HG02759 (cell line): Measurements from ENCODE around the gene SURF2.
"Not testable (repeated sequence)": the region's sequence is repeated elsewhere in the genome, so short reads cannot be mapped to it uniquely, and the experiment has no call there.

Source experiments
- ATAC-seq: cut with Tn5 transposase; IDR thresholded peaks from one replicate; pipeline ENCODE4 v1.9.1; 2021; ENCODE audit warnings: mild to moderate bottlenecking, moderate library complexity; ENCODE audit not compliant: unreplicated experiment

SURF2 gene

GRCh38 chr9:133375724-133376654, 19.6 kb downstream of the SURF2 start, which contains the start of the genes STKLD1 and SURF4:
Gene STKLD1, plus strand, starts transcription at chr9:133376366. Its CDS starts 108 bp downstream, at chr9:133376474.
Gene SURF4, minus strand, starts transcription at chr9:133376060. Its CDS starts 91 bp downstream, at chr9:133375969.
- peak; percentile 89 for ATAC-seq

- not testable (repeated sequence) for ATAC-seq
Observed at GRCh38 chr9:133377280-133377679, 20.9 kb downstream of the SURF2 start.

GRCh38 chr9:133377721-133378216, 21.4 kb downstream of the SURF2 start:
- ATAC-seq: no peak

- ATAC-seq: no peak
Observed at GRCh38 chr9:133378408-133378962, 22.1 kb downstream of the SURF2 start.

GRCh38 chr9:133379153-133380086, 23.1 kb downstream of the SURF2 start:
- no peak for ATAC-seq

- ATAC-seq: no peak
Observed at GRCh38 chr9:133380734-133381133, 24.4 kb downstream of the SURF2 start.

GRCh38 chr9:133382507-133383141, 26.3 kb downstream of the SURF2 start:
- no peak for ATAC-seq

GRCh38 chr9:133383438-133383837, 27.1 kb downstream of the SURF2 start:
- ATAC-seq: no peak

GRCh38 chr9:133384736-133385321, 28.5 kb downstream of the SURF2 start:
- no peak for ATAC-seq

GRCh38 chr9:133385452-133385851, 29.1 kb downstream of the SURF2 start:
- ATAC-seq: no peak

- no peak for ATAC-seq
Observed at GRCh38 chr9:133386338-133386737, 30.0 kb downstream of the SURF2 start.

GRCh38 chr9:133387680-133388079, 31.3 kb downstream of the SURF2 start:
- ATAC-seq: no peak

GRCh38 chr9:133389025-133389557, 32.7 kb downstream of the SURF2 start:
- no peak for ATAC-seq

GRCh38 chr9:133389562-133389961, 33.2 kb downstream of the SURF2 start:
- ATAC-seq: no peak

- no peak for ATAC-seq
Observed at GRCh38 chr9:133390713-133391112, 34.4 kb downstream of the SURF2 start.

GRCh38 chr9:133391449-133391848, 35.1 kb downstream of the SURF2 start:
- not testable (repeated sequence) for ATAC-seq

- not testable (repeated sequence) for ATAC-seq
Observed at GRCh38 chr9:133392308-133392707, 36.0 kb downstream of the SURF2 start.

- ATAC-seq: no peak
Observed at GRCh38 chr9:133393399-133393798, 37.0 kb downstream of the SURF2 start.

GRCh38 chr9:133394687-133395271, 38.4 kb downstream of the SURF2 start:
- no peak for ATAC-seq
